H1 (cell line): ENCODE results near the gene MGST1. TPM values are rescaled to one million over a fixed set of nuclear protein-coding genes. Genes with fewer than 3 reads are reported as not detected.
A peak's percentile ranks its signal among the peaks of the same experiment; 100 is the strongest.

Source experiments
- BCL11A ChIP-seq, 2 experiments: IDR thresholded peaks; one replicate each; pipeline ENCODE4 v1.6.1; 2011; ENCODE audit warnings: low read depth in 2 of 2, low read length in 2 of 2, mild to moderate bottlenecking in 2 of 2
- CHD1 ChIP-seq: IDR thresholded peaks from 2 replicates; pipeline ENCODE4 v1.6.1; 2012; ENCODE audit warnings: low read depth, low read length, improper control_type of control experiment
- PHF8 ChIP-seq: fragments of 200-600 bp; sonication (generic); conservative IDR thresholded peaks from 2 replicates; pipeline ENCODE4 v1.7.1; 2012; ENCODE audit warnings: low read depth, mild to moderate bottlenecking, inconsistent platforms, low read length, moderate library complexity
- RAD21 ChIP-seq, 2 experiments: IDR thresholded peaks in 1 of 2; conservative IDR thresholded peaks in 1 of 2; 2 replicates each; pipeline ENCODE4 v1.6.1; 2011; ENCODE audit warnings: low read depth in 2 of 2, low read length in 2 of 2, improper control_type of control experiment in 1 of 2, inconsistent platforms in 1 of 2, mild to moderate bottlenecking in 1 of 2, moderate library complexity in 1 of 2
- TEAD4 ChIP-seq: IDR thresholded peaks from 2 replicates; pipeline ENCODE4 v1.6.1; 2012; ENCODE audit warnings: low read depth, low read length, inconsistent platforms, mixed read lengths
- polyA plus RNA-seq, 7 experiments: library from polyadenylated mRNA; depleted of rRNA in 3 of 7; stranded (reverse) in 5 of 7; unstranded in 2 of 7; fragments of >200 nt in 5 of 7; fragments of 200-250 nt in 2 of 7; gene quantifications; 1 replicate in 5 of 7; 2 replicates in 1 of 7; 4 replicates in 1 of 7; pipeline versions ENCODE4 v1.2.1 to v1.2.3, GENCODE V29; 2011 to 2013; ENCODE audit warnings: missing spikeins in 2 of 7, mixed read lengths in 2 of 7
- total RNA-seq: library from RNA; stranded (reverse); fragmentation: NEBNext Ultra II Directional; extraction: Animal tissue kit (Norgen Biotek cat#: 25700); gene quantifications from 2 replicates; pipeline ENCODE4 v1.2.1, GENCODE V29; 2021
- TF ChIP-seq, protein P1 (sequence below): fragments of 300-600 bp; sonication (generic); IDR thresholded peaks from 2 replicates; pipeline ENCODE4 v1.7.1; 2012; ENCODE audit warnings: low read length, moderate library complexity, mild to moderate bottlenecking, inconsistent platforms; ENCODE audit not compliant: insufficient replicate concordance

The MGST1 gene
- total and polyA plus RNA-seq, 2 of the 8 experiments (the other 6 are each of a cell fraction or from before 2014, with no cell fraction given): 442 to 478 TPM

DNA sequence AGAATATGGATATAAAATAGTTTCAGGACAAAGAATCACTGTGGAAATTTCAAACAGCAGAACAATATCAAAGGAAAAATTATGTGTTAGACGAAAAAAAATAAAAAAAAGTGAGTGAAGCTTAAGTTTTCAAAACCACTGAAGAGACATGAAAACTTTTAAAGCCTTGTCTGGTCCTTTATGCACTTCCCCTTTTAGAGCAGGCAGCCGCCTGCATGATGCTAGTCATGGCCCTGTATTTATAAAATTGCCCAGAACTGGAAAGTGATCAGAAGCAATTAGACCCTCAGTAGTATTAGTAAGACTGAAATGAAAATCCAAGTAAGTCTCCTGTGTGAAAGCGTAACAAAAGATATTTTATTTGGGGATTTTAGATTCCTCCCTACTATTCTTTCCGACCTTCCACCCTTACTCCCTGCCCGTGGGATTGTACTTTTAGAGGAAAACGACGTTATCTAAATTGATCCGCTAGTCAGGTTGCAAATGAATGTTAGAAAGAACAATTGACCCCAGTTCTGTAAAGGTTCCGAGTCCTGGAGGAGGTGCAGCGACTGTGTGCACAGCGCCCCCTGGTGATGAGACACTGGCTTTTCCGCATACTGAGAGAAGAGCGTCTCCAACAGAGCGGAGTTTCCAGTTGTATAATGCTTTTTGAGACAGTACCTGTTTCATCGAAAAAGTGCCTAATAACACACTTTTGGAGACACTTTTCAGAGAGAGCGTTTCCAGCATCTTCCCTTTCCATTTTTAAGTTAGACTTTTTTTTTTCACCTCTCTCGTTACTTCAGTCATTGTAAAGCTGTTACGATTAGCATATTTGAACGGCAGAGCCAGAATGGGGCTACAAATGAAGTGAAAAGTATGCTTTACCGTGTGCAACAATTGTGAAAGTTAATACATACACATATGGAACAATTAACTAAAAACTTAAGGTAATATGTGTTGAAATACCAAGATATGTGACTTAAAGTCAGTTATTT, 12.4 kb downstream of the MGST1 start (continued):
- TF ChIP-seq, protein P1, sequence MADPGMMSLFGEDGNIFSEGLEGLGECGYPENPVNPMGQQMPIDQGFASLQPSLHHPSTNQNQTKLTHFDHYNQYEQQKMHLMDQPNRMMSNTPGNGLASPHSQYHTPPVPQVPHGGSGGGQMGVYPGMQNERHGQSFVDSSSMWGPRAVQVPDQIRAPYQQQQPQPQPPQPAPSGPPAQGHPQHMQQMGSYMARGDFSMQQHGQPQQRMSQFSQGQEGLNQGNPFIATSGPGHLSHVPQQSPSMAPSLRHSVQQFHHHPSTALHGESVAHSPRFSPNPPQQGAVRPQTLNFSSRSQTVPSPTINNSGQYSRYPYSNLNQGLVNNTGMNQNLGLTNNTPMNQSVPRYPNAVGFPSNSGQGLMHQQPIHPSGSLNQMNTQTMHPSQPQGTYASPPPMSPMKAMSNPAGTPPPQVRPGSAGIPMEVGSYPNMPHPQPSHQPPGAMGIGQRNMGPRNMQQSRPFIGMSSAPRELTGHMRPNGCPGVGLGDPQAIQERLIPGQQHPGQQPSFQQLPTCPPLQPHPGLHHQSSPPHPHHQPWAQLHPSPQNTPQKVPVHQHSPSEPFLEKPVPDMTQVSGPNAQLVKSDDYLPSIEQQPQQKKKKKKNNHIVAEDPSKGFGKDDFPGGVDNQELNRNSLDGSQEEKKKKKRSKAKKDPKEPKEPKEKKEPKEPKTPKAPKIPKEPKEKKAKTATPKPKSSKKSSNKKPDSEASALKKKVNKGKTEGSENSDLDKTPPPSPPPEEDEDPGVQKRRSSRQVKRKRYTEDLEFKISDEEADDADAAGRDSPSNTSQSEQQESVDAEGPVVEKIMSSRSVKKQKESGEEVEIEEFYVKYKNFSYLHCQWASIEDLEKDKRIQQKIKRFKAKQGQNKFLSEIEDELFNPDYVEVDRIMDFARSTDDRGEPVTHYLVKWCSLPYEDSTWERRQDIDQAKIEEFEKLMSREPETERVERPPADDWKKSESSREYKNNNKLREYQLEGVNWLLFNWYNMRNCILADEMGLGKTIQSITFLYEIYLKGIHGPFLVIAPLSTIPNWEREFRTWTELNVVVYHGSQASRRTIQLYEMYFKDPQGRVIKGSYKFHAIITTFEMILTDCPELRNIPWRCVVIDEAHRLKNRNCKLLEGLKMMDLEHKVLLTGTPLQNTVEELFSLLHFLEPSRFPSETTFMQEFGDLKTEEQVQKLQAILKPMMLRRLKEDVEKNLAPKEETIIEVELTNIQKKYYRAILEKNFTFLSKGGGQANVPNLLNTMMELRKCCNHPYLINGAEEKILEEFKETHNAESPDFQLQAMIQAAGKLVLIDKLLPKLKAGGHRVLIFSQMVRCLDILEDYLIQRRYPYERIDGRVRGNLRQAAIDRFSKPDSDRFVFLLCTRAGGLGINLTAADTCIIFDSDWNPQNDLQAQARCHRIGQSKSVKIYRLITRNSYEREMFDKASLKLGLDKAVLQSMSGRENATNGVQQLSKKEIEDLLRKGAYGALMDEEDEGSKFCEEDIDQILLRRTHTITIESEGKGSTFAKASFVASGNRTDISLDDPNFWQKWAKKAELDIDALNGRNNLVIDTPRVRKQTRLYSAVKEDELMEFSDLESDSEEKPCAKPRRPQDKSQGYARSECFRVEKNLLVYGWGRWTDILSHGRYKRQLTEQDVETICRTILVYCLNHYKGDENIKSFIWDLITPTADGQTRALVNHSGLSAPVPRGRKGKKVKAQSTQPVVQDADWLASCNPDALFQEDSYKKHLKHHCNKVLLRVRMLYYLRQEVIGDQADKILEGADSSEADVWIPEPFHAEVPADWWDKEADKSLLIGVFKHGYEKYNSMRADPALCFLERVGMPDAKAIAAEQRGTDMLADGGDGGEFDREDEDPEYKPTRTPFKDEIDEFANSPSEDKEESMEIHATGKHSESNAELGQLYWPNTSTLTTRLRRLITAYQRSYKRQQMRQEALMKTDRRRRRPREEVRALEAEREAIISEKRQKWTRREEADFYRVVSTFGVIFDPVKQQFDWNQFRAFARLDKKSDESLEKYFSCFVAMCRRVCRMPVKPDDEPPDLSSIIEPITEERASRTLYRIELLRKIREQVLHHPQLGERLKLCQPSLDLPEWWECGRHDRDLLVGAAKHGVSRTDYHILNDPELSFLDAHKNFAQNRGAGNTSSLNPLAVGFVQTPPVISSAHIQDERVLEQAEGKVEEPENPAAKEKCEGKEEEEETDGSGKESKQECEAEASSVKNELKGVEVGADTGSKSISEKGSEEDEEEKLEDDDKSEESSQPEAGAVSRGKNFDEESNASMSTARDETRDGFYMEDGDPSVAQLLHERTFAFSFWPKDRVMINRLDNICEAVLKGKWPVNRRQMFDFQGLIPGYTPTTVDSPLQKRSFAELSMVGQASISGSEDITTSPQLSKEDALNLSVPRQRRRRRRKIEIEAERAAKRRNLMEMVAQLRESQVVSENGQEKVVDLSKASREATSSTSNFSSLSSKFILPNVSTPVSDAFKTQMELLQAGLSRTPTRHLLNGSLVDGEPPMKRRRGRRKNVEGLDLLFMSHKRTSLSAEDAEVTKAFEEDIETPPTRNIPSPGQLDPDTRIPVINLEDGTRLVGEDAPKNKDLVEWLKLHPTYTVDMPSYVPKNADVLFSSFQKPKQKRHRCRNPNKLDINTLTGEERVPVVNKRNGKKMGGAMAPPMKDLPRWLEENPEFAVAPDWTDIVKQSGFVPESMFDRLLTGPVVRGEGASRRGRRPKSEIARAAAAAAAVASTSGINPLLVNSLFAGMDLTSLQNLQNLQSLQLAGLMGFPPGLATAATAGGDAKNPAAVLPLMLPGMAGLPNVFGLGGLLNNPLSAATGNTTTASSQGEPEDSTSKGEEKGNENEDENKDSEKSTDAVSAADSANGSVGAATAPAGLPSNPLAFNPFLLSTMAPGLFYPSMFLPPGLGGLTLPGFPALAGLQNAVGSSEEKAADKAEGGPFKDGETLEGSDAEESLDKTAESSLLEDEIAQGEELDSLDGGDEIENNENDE: peak; percentile 68
- TF ChIP-seq BCL11A (IDR thresholded peaks at IDR 0.05; ENCODE audit: low read depth in 2 of 2, low read length in 2 of 2) (no peak), CHD1 (no peak), PHF8 (no peak), TEAD4 (0 out of 2 replicates have a peak, but pooled peaks have one; percentile 27), RAD21 (IDR thresholded peaks at IDR 0.05 in 1 of 2, conservative IDR thresholded peaks at IDR 0.05 in 1 of 2; ENCODE audit: low read depth in 2 of 2, low read length in 2 of 2) (peak; percentile 86 to 87)
